ENCODE data around the gene FYN.

GRCh38 chr6:111724505-111724904 is 148.7 kb downstream of the FYN start:
- TF ChIP-seq CTCF (conservative IDR thresholded peaks at IDR 0.05) (no peak), ZFX (IDR thresholded peaks at IDR 0.05) (no peak)

Data from C4-2B (cell line).